HG03045 (cell line): Measurements from ENCODE around the gene ISOC2.
"Not testable (repeated sequence)": the region's sequence is repeated elsewhere in the genome, so short reads cannot be mapped to it uniquely, and the experiment has no call there.

Experiments used
- ATAC-seq: cut with Tn5 transposase; IDR thresholded peaks from one replicate; pipeline ENCODE4 v1.9.1; 2021; ENCODE audit warnings: mild to moderate bottlenecking, moderate library complexity; ENCODE audit not compliant: unreplicated experiment

Gene ISOC2, protein sequence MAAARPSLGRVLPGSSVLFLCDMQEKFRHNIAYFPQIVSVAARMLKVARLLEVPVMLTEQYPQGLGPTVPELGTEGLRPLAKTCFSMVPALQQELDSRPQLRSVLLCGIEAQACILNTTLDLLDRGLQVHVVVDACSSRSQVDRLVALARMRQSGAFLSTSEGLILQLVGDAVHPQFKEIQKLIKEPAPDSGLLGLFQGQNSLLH

DNA sequence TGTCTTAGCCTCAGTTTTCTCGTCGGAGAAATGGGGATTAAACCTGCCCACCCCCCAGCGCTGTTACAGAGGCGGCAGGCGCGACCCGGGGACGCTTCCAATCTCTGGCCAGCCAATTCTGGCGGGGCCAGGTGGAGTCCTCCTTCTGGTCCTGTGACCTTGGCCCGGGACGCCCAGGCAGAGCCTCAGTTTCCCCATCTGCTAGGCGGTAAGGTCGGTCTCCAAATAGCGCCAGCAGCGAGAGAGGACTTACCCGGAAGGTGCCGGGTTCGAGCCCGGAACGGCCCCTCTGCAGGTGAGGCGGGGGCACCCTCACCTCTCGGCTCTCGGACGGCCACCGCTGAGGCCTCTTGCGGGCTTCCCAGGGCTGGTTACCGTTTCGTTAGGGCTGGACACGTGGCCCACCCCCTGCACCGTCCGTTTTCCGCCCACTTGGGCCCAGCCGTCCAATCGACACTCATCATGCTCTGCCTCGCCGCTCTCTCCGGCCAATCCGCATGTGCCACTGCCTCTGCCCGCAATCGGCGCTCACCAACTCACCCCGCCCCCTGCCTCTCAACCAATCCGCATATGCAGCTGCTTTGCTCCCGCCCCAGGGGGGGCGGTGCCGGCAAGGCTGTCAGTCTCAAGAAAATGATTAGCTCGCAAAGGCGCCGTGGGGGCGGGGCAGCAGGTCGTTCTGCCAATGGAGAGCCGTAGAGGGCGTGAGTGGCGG lies at the start of gene ISOC2:
Gene ISOC2 (minus strand): TSS at position 384 of the 715 bp plus-strand sequence. CDS start 5,156 bp downstream, outside the sequence.
- peak; percentile 94 for ATAC-seq

DNA sequence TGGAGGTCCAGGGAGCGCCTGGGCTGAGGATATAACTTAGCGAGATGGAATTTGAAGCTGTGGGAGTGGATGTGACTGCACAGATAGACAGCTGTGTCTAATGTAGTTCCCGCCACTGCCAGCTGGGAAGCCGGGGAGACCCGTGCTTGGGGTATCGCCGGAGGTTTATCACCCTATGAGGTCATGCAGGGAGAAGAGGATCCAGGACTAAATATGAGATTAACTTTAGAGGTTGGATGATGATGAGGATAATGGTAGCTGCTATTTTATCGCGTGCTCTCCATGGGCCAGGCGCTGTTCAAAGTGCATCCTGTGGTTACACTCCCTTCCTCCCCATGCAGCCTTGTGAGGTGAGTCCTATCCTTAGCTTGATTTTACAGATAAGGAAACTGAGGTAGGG lies 46.7 kb upstream of the ISOC2 start:
- no peak for ATAC-seq

DNA sequence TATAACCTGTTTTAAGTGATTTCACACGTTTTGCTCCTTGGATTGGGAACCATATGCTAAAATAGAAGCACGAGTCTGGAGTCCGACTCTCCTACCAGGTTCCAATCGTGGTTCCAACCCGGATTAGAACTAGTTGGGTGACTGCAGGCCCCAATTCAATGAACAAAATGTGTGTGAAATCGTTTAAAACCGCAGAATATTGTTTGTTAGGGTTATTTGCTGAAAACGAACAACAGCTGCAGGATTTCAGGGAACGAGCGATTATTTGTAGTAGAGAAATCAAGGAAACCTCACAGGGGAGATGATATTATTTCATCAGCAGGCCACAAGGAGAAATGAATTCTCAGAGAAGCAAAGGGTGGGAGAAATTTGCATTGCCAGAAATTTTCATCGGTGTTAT lies 43.5 kb upstream of the ISOC2 start:
- ATAC-seq: no peak

DNA sequence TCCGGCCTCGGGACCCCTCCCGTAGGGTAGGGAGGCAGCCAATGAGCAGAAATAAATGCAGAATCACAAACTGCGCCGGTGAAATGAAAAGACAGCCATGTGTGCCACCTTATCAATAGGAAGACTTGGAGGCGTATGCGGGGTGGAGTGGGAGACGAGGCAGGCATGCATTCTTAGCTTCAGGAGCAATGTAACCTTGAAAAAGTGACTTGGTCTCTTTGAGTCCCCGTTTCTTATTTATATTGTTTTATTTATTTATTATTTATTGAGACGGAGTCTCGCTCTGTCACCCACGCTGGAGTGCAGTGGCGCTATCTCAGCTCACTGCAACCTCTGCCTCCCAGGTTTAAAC lies 42.8 kb upstream of the ISOC2 start:
- no peak for ATAC-seq

DNA sequence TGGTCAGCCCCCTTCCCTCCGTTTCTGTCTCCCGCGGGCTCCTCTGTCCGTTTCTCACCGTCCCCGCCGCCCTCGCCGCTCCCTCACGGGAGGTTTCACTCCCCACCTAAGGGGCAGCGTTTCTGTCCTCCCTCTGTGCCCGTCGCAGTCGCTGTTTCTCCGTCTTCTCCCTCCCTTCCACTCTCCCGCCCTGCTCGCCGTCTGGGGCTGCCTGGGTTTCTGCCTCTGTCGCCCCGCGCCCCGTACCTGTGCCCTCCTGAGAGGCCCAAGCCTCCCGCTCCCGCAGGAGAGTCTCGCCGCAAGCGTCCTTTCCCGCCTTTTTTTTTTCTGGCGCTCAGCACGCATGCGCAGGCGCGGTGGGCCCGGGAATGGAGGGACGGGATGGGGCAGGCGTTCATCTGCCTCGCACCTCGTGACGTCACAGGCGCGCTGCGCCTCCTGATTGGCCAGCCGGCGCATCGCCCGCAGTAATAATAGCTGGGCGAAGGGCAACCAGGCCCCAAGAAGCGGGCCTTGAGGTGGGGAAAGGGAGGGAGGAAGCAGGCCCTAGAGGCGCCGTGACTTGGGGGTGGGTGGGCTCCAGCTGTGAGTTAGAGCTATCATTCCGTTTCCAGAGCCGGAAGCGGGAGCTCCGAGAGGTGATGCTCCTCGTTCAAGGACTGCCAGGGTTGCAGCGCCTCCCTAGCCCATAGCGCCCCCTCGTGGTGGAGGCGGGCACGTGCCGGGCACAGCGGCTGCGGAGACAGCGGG lies 42.2 kb upstream of the ISOC2 start:
- peak; percentile 91 for ATAC-seq

DNA sequence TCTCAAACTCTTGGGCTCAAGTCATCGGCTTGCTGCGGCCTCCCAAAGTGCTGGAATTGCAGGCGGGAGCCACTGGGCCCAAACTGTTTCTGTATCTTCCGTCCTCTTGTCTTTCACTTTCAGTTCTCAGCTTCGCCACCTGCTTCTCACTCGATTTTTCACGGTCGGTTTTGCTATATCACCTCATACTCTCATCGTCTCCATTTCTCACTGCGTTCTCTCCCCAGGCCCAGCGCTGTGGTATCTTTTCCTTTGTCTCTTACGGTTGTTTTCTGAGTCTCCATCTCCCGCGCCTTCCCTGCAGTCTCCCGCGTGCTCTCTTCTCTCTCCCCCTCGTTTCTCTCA lies 41.7 kb upstream of the ISOC2 start:
- no peak for ATAC-seq

DNA sequence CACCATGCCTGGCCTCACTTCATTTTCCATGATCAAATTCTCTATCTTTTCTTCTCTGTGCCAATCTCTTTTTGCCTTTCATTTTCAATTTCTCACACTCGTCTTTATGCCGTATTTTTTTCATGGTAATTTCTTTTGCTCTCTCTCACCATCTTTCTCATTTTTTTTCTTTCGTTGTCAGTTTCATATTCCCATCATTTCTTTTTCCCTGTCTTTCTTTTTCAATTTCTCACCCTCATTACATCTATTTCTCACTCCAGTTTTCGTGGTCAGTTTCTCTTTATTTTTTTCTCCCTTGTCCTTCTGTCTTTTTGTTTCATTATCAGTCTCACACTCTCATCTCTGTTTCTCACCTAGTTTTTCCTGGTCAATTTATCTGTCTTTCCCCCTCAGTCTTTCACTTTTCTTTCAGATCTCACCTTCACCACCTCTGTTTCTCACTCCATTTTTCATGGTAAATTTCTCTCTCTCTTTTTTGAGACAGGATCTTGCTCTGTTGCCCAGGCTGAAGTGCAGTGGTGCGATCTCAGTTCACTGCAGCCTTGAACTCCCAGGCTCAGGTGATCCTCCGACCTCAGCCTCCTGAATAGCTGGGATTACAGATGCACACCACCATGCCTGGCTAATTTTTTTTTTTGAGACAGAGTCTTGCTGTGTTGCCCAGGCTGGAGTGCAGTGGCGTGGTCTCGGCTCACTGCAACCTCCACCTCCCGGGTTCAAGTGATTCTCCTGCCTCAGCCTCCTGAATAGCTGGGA lies 40.9 kb upstream of the ISOC2 start:
- no peak for ATAC-seq

DNA sequence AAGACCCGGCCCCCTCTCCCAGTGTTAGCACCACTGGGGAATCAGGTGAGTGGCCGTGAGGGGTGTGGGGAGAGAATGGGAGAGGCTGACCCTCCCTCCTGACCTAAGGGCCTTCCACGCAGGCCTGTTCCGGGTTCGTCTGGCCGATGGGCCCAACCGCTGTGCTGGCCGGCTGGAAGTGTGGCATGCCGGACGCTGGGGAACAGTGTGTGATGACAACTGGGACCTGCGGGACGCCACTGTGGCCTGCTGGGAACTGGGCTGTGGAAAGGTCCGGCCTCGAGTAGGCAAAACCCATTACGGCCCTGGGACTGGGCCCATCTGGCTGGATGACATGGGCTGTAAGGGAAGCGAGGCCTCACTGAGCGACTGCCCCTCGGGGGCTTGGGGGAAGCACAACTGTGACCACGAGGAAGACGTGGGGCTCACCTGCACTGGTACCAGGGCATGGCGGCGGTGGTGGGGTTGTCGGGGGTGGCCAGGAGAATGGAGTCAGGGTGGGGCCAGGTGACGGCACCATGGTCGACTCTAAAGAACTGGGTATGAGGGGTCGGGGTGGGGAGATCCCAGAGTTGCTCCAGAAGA lies 39.0 kb upstream of the ISOC2 start:
- ATAC-seq: no peak

DNA sequence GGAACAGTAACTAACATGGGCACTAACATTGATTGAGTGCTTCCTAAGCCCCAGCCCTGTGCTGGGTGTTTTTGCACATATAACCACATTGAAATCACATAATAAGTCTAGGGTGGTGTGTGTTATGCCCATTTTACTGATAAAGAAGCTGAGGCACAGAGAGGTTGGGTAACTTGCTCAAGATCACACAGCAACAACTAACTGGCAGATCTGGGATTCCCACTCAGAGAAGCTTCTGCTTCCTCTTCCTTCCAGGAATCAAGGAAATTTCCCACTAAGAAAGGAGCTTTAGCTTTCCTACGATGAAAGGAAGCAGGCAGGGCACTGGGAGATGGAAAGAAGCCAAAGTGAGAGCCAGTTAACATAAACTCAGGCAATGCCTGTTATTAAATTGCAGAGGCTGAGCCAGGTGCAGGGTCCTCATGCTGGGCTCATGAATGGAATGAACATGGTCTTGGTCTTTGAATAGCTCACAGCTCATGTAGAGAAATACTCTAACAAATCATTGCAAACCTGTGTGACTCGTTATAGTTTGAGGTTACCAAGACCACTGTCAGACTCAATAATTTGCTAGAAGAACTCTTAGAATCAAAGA lies 36.9 kb upstream of the ISOC2 start:
- no peak for ATAC-seq

DNA sequence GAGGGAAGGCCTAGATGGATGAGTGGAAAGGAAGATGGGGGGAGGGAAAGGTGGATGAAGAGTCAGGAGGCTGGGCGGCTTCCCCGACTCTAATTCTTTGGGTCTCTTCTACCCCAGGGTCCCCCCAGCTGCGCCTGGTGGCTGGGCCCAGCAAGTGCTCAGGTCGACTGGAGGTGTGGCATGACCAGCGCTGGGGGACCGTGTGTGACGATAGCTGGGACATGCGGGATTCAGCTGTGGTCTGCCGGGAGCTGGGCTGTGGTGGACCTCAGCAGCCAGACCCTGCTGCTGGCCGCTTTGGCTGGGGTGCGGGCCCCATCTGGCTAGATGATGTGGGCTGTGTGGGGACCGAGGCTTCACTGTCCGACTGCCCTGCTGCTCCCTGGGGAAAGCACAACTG lies 36.3 kb upstream of the ISOC2 start:
- no peak for ATAC-seq

DNA sequence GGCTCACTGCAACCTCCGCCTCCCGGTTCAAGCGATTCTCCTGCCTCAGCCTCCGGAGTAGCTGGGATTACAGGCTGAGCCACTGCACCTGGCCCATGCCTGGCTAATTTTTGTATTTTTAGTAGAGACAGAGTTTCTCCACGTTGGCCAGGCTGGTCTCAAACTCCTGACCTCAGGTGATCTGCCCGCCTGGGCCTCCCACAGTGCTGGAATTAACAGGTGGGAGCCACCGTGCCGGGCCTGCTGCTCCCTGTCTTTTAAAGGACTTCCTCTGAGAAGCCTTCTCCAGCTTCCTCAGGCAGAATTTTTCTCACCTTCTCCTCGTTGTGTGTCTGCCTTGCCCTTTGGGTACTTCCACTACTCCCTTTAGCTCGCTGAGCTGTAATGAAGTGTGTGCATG lies 35.4 kb upstream of the ISOC2 start:
- not testable (repeated sequence) for ATAC-seq

DNA sequence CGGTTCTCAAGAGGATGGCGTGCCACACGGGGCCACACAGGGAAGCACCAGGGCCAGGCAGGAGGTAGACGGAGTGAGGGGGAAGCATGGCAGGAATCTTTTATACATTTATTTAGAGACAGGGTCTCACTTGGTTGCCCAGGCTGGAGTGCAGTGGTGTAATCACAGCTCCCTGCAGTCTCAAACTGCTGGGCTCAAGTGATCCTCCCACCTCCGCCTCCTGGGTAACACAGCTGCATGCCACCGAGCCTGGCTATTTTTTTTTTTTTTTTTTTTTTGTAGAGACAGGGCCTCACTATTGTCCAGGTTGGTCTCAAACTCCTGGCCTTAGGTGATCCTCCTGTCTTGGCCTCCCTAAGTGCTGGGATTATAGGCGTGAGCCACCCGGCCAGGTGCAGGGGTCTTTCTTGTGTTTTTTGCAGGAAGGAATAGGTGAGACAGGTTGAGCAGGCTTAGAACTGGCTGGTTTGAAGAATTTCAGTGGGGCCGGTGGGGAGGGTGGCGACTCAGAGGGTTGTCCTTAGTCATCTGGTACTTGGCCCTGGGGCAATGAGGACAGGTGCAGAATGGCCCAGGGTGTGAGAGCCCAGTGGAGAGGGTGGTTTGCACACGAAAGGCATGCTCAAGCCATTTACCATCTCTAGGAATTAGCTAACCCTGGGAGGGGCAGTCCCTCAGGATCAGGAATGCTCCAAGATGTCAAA lies 34.4 kb upstream of the ISOC2 start:
- no peak for ATAC-seq

DNA sequence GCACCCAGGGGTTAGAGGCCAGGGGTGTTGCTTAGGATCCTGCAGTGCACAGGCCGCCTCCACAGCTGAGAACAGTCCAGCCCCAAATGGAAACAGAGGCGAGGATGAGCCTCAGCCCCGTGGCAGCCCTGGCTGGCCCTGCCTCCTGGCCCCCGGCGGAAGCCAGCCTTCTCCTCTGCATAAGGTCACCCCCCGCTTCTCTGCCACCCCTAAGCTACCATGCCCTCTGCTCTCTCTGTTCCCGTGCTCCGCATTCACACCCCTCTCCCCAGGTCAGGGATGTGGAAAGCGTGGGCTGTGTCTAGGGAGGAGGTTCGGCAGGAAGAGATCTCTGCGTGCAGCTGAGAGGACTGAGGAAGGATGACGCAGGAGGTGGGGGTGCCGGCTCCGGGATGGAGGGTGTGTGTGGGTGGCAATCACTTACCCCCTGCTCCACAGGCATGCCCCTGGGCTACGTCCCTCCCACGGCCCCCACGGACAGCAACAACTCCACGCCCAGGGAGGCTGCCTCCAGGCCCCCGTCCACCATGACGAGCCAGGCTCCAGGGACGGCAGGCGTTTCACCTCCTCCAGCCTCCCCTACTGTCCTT lies 32.8 kb upstream of the ISOC2 start:
- ATAC-seq: no peak

DNA sequence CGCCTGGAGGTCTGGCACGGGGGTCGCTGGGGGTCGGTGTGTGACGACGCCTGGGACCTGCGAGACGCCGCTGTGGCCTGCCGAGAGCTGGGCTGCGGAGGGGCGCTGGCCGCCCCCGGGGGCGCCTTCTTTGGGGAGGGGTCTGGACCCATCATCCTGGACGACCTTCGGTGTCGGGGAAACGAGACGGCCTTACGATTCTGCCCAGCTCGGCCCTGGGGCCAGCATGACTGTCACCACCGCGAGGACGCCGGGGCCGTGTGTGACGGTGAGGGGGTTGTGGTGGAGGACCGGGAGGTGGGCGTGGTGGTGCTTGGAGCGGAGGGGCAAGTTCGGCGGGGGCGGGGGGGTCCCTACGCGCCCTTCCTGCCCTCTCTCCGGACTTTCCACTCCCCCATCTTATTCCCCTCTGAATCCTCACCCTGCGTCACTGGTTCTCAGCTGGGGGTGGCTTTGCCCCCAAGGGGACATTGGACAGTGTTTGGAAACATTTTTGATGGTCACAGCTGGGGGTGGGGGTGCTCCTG lies 32.3 kb upstream of the ISOC2 start:
- ATAC-seq: no peak

DNA sequence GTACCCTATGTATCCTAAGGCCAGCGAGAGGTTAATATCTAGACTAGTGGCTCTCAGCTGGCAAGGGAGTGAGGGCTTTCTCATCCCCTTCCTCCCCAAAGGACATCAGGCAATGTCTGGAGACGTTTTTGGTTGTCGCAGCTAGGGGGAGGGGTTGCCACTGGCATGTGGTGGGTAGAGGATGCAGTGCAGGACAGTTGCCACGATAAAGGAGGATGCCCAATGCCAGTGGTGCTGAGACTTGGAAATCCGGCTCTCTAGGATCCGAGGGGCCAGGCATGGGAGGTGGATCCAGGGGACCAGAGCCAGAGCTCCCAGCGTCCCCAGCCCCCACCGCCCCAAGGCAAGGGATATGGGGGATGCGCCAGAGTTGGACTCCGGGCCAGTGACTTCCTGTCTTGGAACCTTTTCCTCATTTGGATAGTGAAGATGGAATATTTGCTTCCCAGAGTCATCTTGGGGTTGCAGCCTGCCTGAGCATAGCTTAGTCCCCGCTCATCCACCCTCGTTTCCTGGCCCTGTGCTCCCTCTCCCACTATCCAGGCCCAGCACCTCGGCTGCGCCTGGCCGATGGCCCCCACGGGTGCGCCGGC lies 31.7 kb upstream of the ISOC2 start:
- no peak for ATAC-seq

DNA sequence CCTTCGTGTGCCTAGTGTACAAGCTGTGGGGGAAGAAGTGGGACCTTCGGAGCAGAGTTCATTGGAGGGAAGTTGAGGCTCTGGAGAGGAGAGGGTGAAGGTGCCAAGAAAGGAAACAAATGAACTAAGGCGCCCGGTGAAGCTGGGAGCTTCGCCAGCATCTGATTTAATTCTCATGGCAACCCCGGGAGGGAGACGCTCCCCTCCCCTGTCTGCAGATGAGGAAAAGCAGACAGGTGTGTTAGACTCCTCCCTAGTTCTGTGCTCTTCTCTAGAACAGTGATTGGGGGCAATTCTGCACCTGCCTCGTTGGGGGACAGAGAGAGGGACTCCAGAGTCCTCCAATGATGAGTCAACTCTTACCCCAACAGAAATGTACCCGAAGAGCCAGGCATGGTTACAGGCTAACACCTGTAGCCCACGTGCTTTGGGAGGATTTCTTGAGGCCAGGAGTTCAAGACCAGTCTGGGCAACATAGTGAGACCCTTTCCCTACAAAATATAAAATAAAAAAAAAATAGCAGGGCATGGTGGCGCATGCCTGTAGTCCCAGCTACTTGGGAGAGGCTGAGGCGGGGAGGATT lies 31.0 kb upstream of the ISOC2 start:
- ATAC-seq: no peak

DNA sequence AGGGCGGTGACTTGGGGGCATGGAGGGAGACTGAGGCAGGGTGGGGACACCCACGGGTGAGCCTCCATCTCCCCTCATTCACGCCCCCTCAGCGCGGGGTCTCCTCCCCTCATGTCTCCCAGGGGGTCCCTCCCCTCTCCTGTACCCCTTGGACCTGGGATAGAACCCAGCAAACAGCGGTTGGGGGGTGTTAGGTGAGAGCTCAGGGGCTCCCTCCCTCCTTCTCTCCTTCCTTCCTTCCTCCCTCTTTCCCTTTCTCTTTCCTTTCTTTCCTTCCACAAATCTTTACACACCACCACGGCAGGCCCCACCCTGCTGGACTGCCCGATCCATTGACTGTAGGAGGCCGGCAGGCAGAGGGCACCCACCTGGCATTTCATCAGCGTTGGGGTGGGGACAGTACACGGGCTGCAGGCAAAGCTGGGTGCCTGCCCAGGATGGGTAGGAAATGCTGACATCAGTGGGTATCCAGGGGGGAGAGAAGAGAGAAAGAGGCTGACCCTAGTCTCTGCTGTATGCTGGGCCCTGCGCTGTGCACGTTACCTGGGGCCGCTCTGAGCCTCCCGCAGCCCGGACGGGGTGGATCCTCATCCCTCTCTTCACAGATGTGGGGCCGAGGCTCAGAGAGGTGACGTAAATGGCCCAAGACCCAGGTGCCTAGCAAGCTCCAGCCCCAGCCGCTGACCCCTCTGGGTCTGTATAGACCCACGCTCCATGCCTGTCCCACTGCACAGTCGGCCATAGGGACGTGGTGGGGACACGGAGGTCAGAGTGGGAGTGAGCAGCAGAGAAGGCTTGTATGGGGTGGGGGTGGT lies 30.3 kb upstream of the ISOC2 start:
- no peak for ATAC-seq
